HepG2 (cell line): ENCODE data around the gene TPGS1. TPM values are rescaled to one million over a fixed set of nuclear protein-coding genes. Genes with fewer than 3 reads are reported as not detected.
A peak's percentile ranks its signal among the peaks of the same experiment; 100 is the strongest.

Experiments used
- GATAD2A ChIP-seq: IDR thresholded peaks from 2 replicates; pipeline ENCODE4 v1.6.1; 2016
- MIER3 ChIP-seq: IDR thresholded peaks from 2 replicates; pipeline ENCODE4 v1.6.1; 2016; ENCODE audit warnings: missing compliant biosample characterization, borderline replicate concordance
- NFYC ChIP-seq: IDR thresholded peaks from 2 replicates; pipeline ENCODE4 v1.6.1; 2016; ENCODE audit warnings: missing genetic modification reagents, missing compliant biosample characterization
- ONECUT2 ChIP-seq: sonication (generic); formaldehyde crosslinking; IDR thresholded peaks from 2 replicates; pipeline ENCODE4 v1.4.0; 2020; ENCODE audit warnings: missing genetic modification reagents
- SNRNP70 ChIP-seq: fragments of 200-400 bp; formaldehyde crosslinking; IDR thresholded peaks from 2 replicates; pipeline ENCODE4 v1.6.1; 2017; ENCODE audit warnings: mild to moderate bottlenecking, low read depth, low read length, moderate library complexity
- THAP8 ChIP-seq: sonication (generic); formaldehyde crosslinking; IDR thresholded peaks from 2 replicates; pipeline ENCODE4 v1.5.1; 2020; ENCODE audit warnings: missing genetic modification reagents, mild to moderate bottlenecking, borderline replicate concordance
- ZBTB21 ChIP-seq: sonication (generic); formaldehyde crosslinking; IDR thresholded peaks from 2 replicates; pipeline ENCODE4 v1.4.0; 2020; ENCODE audit warnings: missing genetic modification reagents
- ZFP1 ChIP-seq: IDR thresholded peaks from 2 replicates; pipeline ENCODE4 v1.6.1; 2016
- ZNF292 ChIP-seq: sonication (generic); formaldehyde crosslinking; IDR thresholded peaks from 2 replicates; pipeline ENCODE4 v1.8.1; 2022; ENCODE audit warnings: mild to moderate bottlenecking, low read depth, missing genetic modification reagents, borderline replicate concordance
- ZNF318 ChIP-seq: sonication (generic); formaldehyde crosslinking; IDR thresholded peaks from 2 replicates; pipeline ENCODE4 v1.4.0; 2020; ENCODE audit warnings: mild to moderate bottlenecking, missing genetic modification reagents
- ZNF530 ChIP-seq: sonication (generic); formaldehyde crosslinking; IDR thresholded peaks from 2 replicates; pipeline ENCODE4 v1.5.0; 2020; ENCODE audit warnings: low read depth, mild to moderate bottlenecking, missing genetic modification reagents
- ZNF713 ChIP-seq: sonication (generic); formaldehyde crosslinking; IDR thresholded peaks from 2 replicates; pipeline ENCODE4 v1.4.0; 2020; ENCODE audit warnings: mild to moderate bottlenecking, missing genetic modification reagents
- ZNF724P ChIP-seq: sonication (generic); formaldehyde crosslinking; IDR thresholded peaks from 2 replicates; pipeline ENCODE4 v1.8.0; 2022; ENCODE audit warnings: missing genetic modification reagents, borderline replicate concordance
- polyA plus RNA-seq, 8 experiments: library from polyadenylated mRNA; depleted of rRNA in 3 of 8; stranded (reverse) in 7 of 8; unstranded in 1 of 8; fragments of >200 nt; fragmentation: Illumina TruSeq in 4 of 8; extraction: Trizol in 4 of 8; gene quantifications; 2 replicates each; pipeline versions ENCODE4 v1.2.1 to v1.2.3, GENCODE V29; 2011 to 2016; ENCODE audit warnings: low read depth in 4 of 8, missing spikeins in 1 of 8, mixed read lengths in 1 of 8; ENCODE audit not compliant: insufficient read depth in 1 of 8
- total RNA-seq, 5 experiments: library from RNA; depleted of rRNA; stranded (reverse); fragments of >200 nt; fragmentation: Illumina TruSeq; extraction: Trizol; gene quantifications; 2 replicates each; pipeline ENCODE4 v1.2.3, GENCODE V29; 2016; ENCODE audit warnings: low read depth in 1 of 5
- TF ChIP-seq, protein P1 (sequence below): sonication (generic); formaldehyde crosslinking; IDR thresholded peaks from 2 replicates; pipeline ENCODE4 v1.4.0; 2020; ENCODE audit warnings: missing genetic modification reagents
- TF ChIP-seq, protein P2 (sequence below), 2 experiments: fragments of 450-650 bp in 1 of 2; sonication (generic) in 1 of 2; formaldehyde crosslinking; IDR thresholded peaks; 2 replicates each; pipeline versions ENCODE4 v1.5.0 to v1.8.0; 2020 to 2022; ENCODE audit warnings: mild to moderate bottlenecking in 1 of 2, missing genetic modification reagents in 1 of 2
- TF ChIP-seq, protein P3 (sequence below): sonication (generic); formaldehyde crosslinking; IDR thresholded peaks from 2 replicates; pipeline ENCODE4 v1.4.0; 2020; ENCODE audit warnings: missing genetic modification reagents, low read depth, mild to moderate bottlenecking, borderline replicate concordance
- TF ChIP-seq, protein P4 (sequence below): sonication (generic); formaldehyde crosslinking; IDR thresholded peaks from 2 replicates; pipeline ENCODE4 v1.8.1; 2023; ENCODE audit warnings: mild to moderate bottlenecking, missing genetic modification reagents, borderline replicate concordance

TPGS1 gene
- total and polyA plus RNA-seq, 2 of the 13 experiments (the other 11 are each of a cell fraction or from before 2014, with no cell fraction given), result 1.1 to 6.2 TPM

DNA sequence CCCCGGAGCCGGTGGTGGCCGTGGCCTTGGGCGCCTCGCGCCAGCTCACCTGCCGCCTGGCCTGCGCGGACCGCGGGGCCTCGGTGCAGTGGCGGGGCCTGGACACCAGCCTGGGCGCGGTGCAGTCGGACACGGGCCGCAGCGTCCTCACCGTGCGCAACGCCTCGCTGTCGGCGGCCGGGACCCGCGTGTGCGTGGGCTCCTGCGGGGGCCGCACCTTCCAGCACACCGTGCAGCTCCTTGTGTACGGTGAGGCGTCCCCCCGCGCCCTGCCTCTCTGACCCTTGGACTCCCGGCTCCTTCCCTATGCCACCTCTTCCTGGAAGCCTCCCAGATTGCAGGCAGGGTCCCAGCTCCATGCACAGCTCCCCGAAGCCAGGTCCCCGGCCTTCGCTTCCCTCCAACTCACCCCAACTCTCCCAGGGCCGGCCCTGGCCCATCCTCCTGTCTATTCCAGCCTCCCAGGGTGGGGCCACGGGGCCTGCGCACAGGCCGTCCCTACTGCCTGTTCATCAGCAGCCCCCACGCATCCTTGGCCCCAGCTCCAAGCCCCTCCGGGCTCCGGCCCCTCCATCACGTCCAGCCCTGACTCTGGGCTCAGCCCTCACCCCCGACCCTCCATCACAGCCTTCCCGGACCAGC, 9.3 kb upstream of the TPGS1 start (continued):
- TF ChIP-seq SNRNP70 (no peak), ZNF292 (CRISPR knock-in tag) (peak; percentile 41), THAP8 (CRISPR knock-in tag) (no peak), ZBTB21 (CRISPR knock-in tag) (no peak), ZNF530 (CRISPR knock-in tag) (no peak), ZNF724P (CRISPR knock-in tag) (no peak), MIER3 (no peak), ZNF713 (no peak), ZFP1 (CRISPR knock-in tag) (no peak), ONECUT2 (CRISPR knock-in tag) (no peak), ZNF318 (no peak), GATAD2A (0 out of 2 replicates have a peak, but pooled peaks have one; percentile 14), NFYC (CRISPR knock-in tag) (no peak)
- TF ChIP-seq, protein P1, sequence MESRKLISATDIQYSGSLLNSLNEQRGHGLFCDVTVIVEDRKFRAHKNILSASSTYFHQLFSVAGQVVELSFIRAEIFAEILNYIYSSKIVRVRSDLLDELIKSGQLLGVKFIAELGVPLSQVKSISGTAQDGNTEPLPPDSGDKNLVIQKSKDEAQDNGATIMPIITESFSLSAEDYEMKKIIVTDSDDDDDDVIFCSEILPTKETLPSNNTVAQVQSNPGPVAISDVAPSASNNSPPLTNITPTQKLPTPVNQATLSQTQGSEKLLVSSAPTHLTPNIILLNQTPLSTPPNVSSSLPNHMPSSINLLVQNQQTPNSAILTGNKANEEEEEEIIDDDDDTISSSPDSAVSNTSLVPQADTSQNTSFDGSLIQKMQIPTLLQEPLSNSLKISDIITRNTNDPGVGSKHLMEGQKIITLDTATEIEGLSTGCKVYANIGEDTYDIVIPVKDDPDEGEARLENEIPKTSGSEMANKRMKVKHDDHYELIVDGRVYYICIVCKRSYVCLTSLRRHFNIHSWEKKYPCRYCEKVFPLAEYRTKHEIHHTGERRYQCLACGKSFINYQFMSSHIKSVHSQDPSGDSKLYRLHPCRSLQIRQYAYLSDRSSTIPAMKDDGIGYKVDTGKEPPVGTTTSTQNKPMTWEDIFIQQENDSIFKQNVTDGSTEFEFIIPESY (CRISPR knock-in tag), result no peak
- TF ChIP-seq, protein P2, sequence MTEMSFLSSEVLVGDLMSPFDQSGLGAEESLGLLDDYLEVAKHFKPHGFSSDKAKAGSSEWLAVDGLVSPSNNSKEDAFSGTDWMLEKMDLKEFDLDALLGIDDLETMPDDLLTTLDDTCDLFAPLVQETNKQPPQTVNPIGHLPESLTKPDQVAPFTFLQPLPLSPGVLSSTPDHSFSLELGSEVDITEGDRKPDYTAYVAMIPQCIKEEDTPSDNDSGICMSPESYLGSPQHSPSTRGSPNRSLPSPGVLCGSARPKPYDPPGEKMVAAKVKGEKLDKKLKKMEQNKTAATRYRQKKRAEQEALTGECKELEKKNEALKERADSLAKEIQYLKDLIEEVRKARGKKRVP (CRISPR knock-in tag; IDR thresholded peaks at IDR 0.05), result no peak
- TF ChIP-seq, protein P3, sequence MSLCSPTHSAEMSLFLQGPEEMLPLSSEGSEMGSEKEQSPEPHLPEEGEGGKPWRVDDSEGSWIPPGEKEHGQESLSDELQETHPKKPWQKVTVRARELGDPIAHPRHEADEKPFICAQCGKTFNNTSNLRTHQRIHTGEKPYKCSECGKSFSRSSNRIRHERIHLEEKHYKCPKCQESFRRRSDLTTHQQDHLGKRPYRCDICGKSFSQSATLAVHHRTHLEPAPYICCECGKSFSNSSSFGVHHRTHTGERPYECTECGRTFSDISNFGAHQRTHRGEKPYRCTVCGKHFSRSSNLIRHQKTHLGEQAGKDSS (CRISPR knock-in tag), result no peak
- TF ChIP-seq, protein P4, sequence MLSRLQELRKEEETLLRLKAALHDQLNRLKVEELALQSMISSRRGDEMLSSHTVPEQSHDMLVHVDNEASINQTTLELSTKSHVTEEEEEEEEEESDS (CRISPR knock-in tag), result no peak
